Renal cortex interstitium (tissue), 11 donors: ENCODE results near the gene RASA3. TPM values are rescaled to one million over a fixed set of nuclear protein-coding genes. Genes with fewer than 3 reads are reported as not detected.

Experiments used
- DNase-seq, 11 donors: peaks; one replicate each; pipeline ENCODE4 v3.0.0-alpha.2; 2013; ENCODE audit warnings: low read depth in 9 of 11, low spot score in 4 of 11; ENCODE audit errors: extremely low read depth in 1 of 11
- polyA plus RNA-seq, 3 donors: library from polyadenylated mRNA; unstranded; fragments of 120-200 nt; gene quantifications; one replicate each; pipeline ENCODE4 v1.2.1, GENCODE V29; 2013; ENCODE audit not compliant: insufficient read length in 3 of 3

The RASA3 gene
- polyA plus RNA-seq, 3 donors: 11.0 to 14.2 (median 12.5) TPM

- no peak for DNase-seq
These were observed 158.9 kb downstream of the RASA3 start, which contains the start of gene C13orf46 for GRCh38 chr13:113973218-113974164. Gene C13orf46, minus strand, starts transcription at chr13:113974076. Its CDS starts 79 bp downstream, at chr13:113973997.

- no peak for DNase-seq
These were observed 159.8 kb downstream of the RASA3 start for GRCh38 chr13:113972451-113973217.

GRCh38 chr13:113971471-113972231 is 160.8 kb downstream of the RASA3 start:
- DNase-seq: no peak

GRCh38 chr13:113970810-113971470 is 161.5 kb downstream of the RASA3 start:
- DNase-seq: no peak

- DNase-seq: no peak
These were observed 162.3 kb downstream of the RASA3 start for GRCh38 chr13:113969973-113970611.

GRCh38 chr13:113969311-113969972 is 163.0 kb downstream of the RASA3 start:
- DNase-seq: no peak

- DNase-seq: no peak
These were observed 163.7 kb downstream of the RASA3 start for GRCh38 chr13:113968463-113969310.

GRCh38 chr13:113967729-113968462 is 164.5 kb downstream of the RASA3 start:
- DNase-seq: no peak

- no peak for DNase-seq
These were observed 165.2 kb downstream of the RASA3 start for GRCh38 chr13:113967206-113967720.

- no peak for DNase-seq
These were observed 166.2 kb downstream of the RASA3 start for GRCh38 chr13:113965968-113966884.

GRCh38 chr13:113965383-113965874 is 167.0 kb downstream of the RASA3 start:
- no peak for DNase-seq

GRCh38 chr13:113964251-113964995 is 168.0 kb downstream of the RASA3 start:
- no peak for DNase-seq

- no peak for DNase-seq
These were observed 169.0 kb downstream of the RASA3 start for GRCh38 chr13:113963376-113963775.

- DNase-seq: no peak
These were observed 169.4 kb downstream of the RASA3 start for GRCh38 chr13:113962975-113963374.
